HG03175 (cell line): ENCODE data around the gene ADPRHL1.
"Not testable (repeated sequence)": the region's sequence is repeated elsewhere in the genome, so short reads cannot be mapped to it uniquely, and the experiment has no call there.

Source experiments
- ATAC-seq: cut with Tn5 transposase; IDR thresholded peaks from one replicate; pipeline ENCODE4 v1.9.1; 2021; ENCODE audit warnings: mild to moderate bottlenecking, moderate library complexity; ENCODE audit not compliant: unreplicated experiment

The ADPRHL1 gene

GRCh38 chr13:113404366-113404722 lies 48.9 kb downstream of the ADPRHL1 start:
- no peak for ATAC-seq

GRCh38 chr13:113403255-113404104 lies 49.8 kb downstream of the ADPRHL1 start:
- no peak for ATAC-seq

GRCh38 chr13:113402471-113403254 lies 50.6 kb downstream of the ADPRHL1 start:
- no peak for ATAC-seq

GRCh38 chr13:113401452-113402415 lies 51.6 kb downstream of the ADPRHL1 start:
- ATAC-seq = no peak

DNA sequence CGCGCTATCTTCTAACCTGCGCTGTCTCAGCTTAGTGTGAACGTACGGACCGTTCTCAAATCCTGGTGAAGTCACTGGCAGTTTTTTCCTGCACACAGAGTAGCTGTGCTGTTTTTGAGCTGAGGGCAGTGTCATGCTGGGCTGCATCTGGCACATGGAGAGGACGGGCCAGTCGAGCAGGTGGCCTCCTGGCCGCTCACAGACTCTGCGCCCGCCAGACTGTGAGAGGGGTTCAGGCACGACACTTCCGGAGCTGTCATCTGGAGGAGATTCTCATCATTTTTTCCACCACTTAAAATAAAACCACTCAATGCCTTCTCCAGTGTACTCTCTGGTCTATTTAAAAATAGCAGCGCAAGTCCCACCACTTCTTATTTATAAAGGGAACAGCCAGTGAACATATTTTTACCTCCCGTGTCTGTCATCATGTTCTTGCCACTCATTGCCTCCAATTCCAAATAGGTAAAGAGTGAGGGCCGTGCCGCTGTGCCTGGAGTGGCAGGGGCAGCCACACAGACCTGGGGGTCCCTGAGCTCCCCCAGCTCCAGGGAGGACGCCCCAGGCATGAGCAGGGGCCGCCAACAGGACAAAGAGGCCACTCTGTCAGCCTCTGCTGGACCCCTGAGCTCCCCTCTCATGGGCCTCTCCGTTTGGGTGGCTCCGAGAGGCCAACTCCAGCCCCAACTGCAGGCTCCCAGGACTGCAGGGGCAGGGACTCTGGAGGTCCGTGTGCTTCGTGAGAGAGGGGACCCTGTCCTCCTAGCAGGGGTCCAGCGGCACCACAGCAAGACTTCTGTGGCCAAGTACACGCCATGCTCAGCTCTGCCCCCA lies 52.5 kb downstream of the ADPRHL1 start:
- no peak for ATAC-seq

GRCh38 chr13:113399755-113400149 lies 53.5 kb downstream of the ADPRHL1 start:
- no peak for ATAC-seq

DNA sequence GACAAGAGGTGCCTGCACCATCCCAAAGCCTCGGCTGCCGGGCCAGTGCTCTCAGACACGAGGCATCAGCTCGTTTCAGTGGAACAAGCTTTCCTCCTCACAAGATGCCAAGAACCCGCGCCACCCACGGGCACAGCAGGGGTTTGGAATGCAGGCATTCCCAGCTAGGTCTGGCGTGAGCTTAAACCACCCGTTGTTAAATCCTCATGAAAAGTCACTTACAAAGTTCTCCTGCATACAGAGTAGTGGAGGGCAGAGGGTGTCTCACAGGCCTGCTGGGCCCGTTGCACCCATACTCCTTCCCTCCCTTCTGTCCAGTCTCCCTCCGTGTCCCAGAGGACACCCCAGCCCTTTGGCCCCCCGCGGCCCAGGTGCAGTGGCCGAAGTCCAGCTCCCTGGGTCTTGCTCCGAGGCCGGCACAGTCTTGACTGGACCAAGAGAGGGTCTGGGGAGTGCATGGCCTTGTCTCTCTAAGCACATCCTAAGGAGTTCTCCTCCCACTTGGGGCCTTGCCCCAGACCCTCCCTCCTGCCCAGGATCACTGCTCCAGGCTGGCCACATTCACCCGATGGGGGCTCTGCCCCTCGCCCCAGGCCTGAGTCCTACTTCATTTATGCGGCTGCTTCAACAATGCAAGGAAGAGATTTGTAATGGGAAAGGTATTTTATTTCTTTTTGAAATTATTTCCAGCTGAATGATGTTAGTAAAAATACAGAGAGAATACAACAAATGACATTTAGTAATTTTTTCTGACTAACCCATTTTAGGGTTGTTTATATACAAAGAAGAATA lies 54.1 kb downstream of the ADPRHL1 start:
- no peak for ATAC-seq

DNA sequence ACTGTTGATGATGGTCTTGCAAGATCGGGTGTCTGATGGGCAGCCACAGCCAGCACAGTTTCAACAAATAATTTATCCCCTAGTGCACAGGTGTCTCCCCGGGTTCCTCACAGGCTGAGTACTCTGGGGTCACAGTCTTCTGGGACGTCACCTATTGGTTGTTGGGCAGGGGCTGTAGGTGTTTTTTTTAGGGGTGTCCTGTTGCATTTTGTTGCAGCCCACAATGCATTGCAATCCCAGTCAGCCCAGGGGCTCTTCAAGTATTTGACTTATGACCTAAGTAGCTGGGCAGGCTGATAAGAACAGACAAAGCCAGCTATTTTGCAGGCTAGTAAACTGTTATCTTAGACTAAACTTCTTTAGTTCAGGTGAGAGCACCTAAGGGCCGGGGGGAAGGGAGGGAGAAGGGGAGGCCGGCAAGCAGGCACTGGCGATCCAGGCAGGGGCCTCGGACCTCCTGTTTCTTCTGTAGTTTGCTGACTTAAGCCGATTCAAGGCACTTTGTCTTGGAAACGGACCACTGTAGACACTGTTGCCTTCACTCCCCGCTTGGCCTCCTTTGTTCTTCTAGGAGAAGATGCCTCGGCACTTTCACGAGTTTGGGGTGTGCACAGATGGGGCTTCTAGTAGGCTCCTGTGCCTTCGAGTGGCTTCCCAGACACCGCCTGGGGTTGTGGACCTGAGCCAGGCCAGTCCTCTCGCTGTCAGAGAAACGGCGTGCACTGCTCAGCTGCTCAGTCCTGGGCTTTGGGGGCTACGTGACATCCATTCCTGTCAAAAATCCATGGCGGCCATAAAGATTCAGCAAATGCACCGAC lies 55.5 kb downstream of the ADPRHL1 start:
- ATAC-seq = no peak

- peak; percentile 10 for ATAC-seq
Measured at GRCh38 chr13:113394339-113394640, 59.0 kb downstream of the ADPRHL1 start.

GRCh38 chr13:113393563-113394338 lies 59.5 kb downstream of the ADPRHL1 start:
- peak; percentile 95 for ATAC-seq

GRCh38 chr13:113393226-113393562 lies 60.1 kb downstream of the ADPRHL1 start:
- peak; percentile 18 for ATAC-seq

- no peak for ATAC-seq
Measured at GRCh38 chr13:113390874-113391497, 62.3 kb downstream of the ADPRHL1 start.

DNA sequence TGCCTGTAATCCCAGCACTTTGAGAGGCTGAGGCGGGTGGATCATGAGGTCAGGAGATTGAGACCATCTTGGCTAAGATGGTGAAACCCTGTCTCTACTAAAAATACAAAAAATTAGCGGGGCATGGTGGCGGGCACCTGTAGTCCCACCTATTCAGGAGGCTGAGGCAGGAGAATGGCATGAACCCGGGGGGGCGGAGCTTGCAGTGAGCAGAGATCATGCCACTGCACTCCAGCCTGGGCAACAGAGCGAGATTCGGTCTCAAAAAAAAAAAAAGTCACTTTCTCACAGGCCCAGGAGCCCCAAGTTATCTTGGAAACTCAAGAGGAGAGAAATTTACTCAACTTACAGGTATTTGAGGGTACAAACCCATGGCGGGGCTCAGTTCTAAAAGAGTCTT lies 63.7 kb downstream of the ADPRHL1 start:
- not testable (repeated sequence) for ATAC-seq

DNA sequence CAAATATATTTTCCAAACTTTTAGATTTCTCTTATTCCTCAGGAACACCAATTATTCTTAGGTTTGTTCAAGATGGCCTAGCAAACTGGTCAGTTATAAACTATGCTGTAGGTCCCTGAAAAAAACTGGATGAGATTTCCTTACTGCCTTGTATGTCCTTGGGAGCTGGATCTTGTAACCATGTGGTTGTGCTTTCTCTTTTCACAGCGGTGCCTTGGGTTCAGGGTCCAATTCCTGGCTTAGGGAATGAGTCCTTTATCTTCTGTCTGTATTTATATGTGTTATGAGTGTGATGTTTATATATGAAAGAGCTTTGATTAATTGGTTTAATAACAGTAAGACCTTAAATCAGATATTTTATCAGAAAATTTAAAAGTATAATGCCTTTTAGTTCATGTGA lies 65.9 kb downstream of the ADPRHL1 start:
- ATAC-seq = no peak

DNA sequence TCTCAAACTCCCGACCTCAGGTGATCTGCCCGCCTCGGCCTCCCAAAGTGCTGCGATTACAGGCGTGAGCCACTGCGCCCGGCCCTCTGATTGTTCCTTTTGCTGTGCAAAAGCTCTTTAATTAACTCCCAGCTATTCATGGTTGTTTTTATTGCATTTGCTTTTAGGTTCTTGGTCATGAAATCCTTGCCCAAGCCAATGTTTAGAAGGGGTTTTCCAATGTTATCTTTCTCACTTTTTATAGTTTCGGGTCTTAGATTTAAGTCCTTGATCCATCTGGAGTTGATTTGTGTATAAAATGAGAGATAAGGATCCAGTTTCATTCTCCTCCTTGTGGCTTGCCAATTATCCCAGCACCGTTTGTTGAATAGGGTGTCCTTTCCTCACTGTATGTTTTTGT lies 70.2 kb downstream of the ADPRHL1 start:
- ATAC-seq = no peak

DNA sequence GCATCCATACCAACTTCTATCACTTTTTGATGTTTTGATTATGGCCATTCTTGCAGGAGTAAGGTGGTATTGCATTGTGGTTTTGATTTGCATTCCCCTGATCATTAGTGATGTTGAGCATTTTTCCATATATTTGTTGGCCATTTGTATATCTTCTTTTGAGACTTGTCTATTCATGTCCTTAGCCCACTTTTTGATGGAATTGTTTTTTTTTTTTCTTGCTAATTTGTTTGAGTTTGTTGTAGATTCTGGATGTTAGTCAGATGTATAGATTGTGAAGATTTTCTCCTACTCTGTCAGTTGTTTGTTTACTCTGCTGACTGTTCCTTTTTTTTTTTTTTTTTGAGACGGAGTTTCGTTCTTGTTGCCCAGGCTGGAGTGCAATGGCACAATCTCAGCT lies 70.7 kb downstream of the ADPRHL1 start:
- ATAC-seq = not testable (repeated sequence)

DNA sequence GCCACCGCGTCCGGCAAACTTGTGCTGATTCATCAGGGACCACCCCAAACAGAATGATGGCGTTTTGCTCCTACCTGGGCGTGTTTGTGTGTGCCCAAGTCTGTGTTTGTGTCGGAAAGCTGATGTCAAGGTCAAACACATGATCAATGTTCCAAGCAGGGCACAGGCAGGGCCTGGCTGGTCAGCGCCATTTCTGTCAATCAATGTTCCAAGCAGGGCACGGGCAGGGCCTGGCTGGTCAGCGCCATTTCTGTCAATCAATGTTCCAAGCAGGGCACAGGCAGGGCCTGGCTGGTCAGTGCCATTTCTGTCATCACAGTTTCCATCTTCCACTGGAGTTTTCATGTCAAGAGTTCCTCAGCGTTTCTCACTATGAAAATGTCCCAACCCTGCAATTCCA lies 74.5 kb downstream of the ADPRHL1 start:
- no peak for ATAC-seq
